ENCODE data around the gene MPZL2.

DNA sequence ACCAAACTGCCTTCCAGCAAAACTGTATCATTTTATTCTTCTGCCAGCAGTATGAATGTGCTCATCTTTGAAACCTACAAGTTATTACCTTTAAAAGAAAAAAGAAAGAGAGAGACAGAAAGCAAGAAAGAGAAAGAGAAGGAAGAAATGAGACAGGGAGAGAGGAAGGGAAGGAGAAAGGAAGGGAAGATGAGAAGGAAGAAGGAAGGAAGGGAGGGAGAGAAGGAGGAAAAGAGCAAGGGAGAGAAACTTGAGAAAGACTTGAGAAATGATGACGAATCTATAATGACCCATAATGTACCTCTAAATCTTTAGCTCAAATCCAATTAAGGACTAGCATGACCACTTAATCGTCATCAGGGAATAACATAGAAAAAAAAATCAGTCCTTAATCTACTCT is 27.9 kb downstream of the MPZL2 start:
- TF ChIP-seq CTCF (IDR thresholded peaks at IDR 0.05; ENCODE audit: poor library complexity, severe bottlenecking), result no peak
- TF ChIP-seq EZH2 (IDR thresholded peaks at IDR 0.05; ENCODE audit: borderline replicate concordance, insufficient read depth, low read length, poor library complexity, severe bottlenecking), result no peak
- TF ChIP-seq TAF1 (IDR thresholded peaks at IDR 0.05; ENCODE audit: low read depth), result no peak
- no peak for TF ChIP-seq POLR2AphosphoS5 (IDR thresholded peaks at IDR 0.05)
